AG09309 (cell line): ENCODE measurements around the gene NFATC3.

Experiments
- DNase-seq: peaks from one replicate; pipeline ENCODE4 v3.0.0-alpha.2; 2010; ENCODE audit warnings: low read depth
- H3K4me3 ChIP-seq: 2 replicates; pipeline ENCODE4 v1.5.1; 2011; ENCODE audit warnings: mild to moderate bottlenecking, low read depth, low read length, moderate library complexity; ENCODE audit not compliant: control insufficient read depth
- CTCF ChIP-seq: IDR thresholded peaks from 2 replicates; pipeline ENCODE4 v1.5.1; 2011; ENCODE audit warnings: mild to moderate bottlenecking, low read depth, low read length, inconsistent platforms; ENCODE audit not compliant: insufficient read depth, control insufficient read depth; ENCODE audit errors: missing control alignments

Gene NFATC3

GRCh38 chr16:68250951-68251350 is 165.8 kb downstream of the NFATC3 start:
- no peak for TF ChIP-seq CTCF

GRCh38 chr16:68251832-68252231 is 166.7 kb downstream of the NFATC3 start:
- DNase-seq, result no peak

More at GRCh38 chr16:68250951-68251350, 165.8 kb downstream of the NFATC3 start:
- H3K4me3 ChIP-seq, result no peak overlapping the region
- DNase-seq, result no peak

GRCh38 chr16:68252383-68252782 is 167.2 kb downstream of the NFATC3 start:
- no peak for DNase-seq
- no peak overlapping the region for H3K4me3 ChIP-seq
- no peak for TF ChIP-seq CTCF

More at GRCh38 chr16:68251832-68252231, 166.7 kb downstream of the NFATC3 start:
- TF ChIP-seq CTCF, result no peak
- H3K4me3 ChIP-seq, result no peak overlapping the region

GRCh38 chr16:68253721-68254120 is 168.6 kb downstream of the NFATC3 start:
- TF ChIP-seq CTCF, result no peak
- no peak overlapping the region for H3K4me3 ChIP-seq
- DNase-seq, result no peak

- DNase-seq, result no peak
- no peak for TF ChIP-seq CTCF
- no peak overlapping the region for H3K4me3 ChIP-seq
Measured at GRCh38 chr16:68255712-68256111, 170.5 kb downstream of the NFATC3 start.

- no peak for DNase-seq
- H3K4me3 ChIP-seq, result no peak overlapping the region
- TF ChIP-seq CTCF, result no peak
Measured at GRCh38 chr16:68257251-68257905, 172.2 kb downstream of the NFATC3 start.
